CMK (cell line): ENCODE measurements around the gene ETNPPL.

Experiments used
- DNase-seq: peaks from one replicate; pipeline ENCODE4 v3.0.0-alpha.2; 2010; ENCODE audit warnings: low read depth

Gene ETNPPL

GRCh38 chr4:108762559-108763225, at the start of gene ETNPPL:
Gene ETNPPL, minus strand, starts transcription at chr4:108763053. Its CDS starts 155 bp downstream, at chr4:108762898.
- no peak for DNase-seq

- no peak for DNase-seq
Observed at GRCh38 chr4:108811486-108811885, 48.6 kb upstream of the ETNPPL start.

- DNase-seq = no peak
Observed at GRCh38 chr4:108810087-108810486, 47.2 kb upstream of the ETNPPL start.

- no peak for DNase-seq
Observed at GRCh38 chr4:108804648-108805273, 41.9 kb upstream of the ETNPPL start.

- DNase-seq = no peak
Observed at GRCh38 chr4:108799306-108799705, 36.5 kb upstream of the ETNPPL start.

GRCh38 chr4:108796173-108796572, 33.3 kb upstream of the ETNPPL start:
- no peak for DNase-seq

- no peak for DNase-seq
Observed at GRCh38 chr4:108795733-108796132, 32.9 kb upstream of the ETNPPL start.

GRCh38 chr4:108794136-108794535, 31.3 kb upstream of the ETNPPL start:
- no peak for DNase-seq

- no peak for DNase-seq
Observed at GRCh38 chr4:108793415-108793814, 30.6 kb upstream of the ETNPPL start.

GRCh38 chr4:108788731-108789130, 25.9 kb upstream of the ETNPPL start:
- DNase-seq = no peak

- no peak for DNase-seq
Observed at GRCh38 chr4:108787724-108788123, 24.9 kb upstream of the ETNPPL start.

GRCh38 chr4:108787106-108787505, 24.3 kb upstream of the ETNPPL start:
- no peak for DNase-seq

GRCh38 chr4:108786351-108786750, 23.5 kb upstream of the ETNPPL start:
- no peak for DNase-seq

GRCh38 chr4:108783665-108784463, 21.0 kb upstream of the ETNPPL start:
- no peak for DNase-seq

- no peak for DNase-seq
Observed at GRCh38 chr4:108779958-108780357, 17.1 kb upstream of the ETNPPL start.

GRCh38 chr4:108777388-108777787, 14.5 kb upstream of the ETNPPL start:
- no peak for DNase-seq

GRCh38 chr4:108775921-108776320, 13.1 kb upstream of the ETNPPL start:
- no peak for DNase-seq

- no peak for DNase-seq
Observed at GRCh38 chr4:108774809-108775530, 12.1 kb upstream of the ETNPPL start.

- DNase-seq = no peak
Observed at GRCh38 chr4:108772402-108772801, 9.5 kb upstream of the ETNPPL start.

- no peak for DNase-seq
Observed at GRCh38 chr4:108766058-108766457, 3.2 kb upstream of the ETNPPL start.

GRCh38 chr4:108763986-108764385, 1.1 kb upstream of the ETNPPL start:
- DNase-seq = no peak

- no peak for DNase-seq
Observed at GRCh38 chr4:108763226-108763593, 357 bp upstream of the ETNPPL start.
